GM23338 (cell line): ENCODE results near the gene TUB.

ENCODE experiments used
- EZH2 ChIP-seq: fragments of 200-600 bp; sonication (generic); IDR thresholded peaks from one replicate; pipeline ENCODE4 v1.8.0; 2017; ENCODE audit warnings: antibody characterized with exemption, mild to moderate bottlenecking, low read depth; ENCODE audit not compliant: unreplicated experiment
- POLR2AphosphoS5 ChIP-seq: IDR thresholded peaks from 2 replicates; pipeline ENCODE4 v1.6.1; 2016; ENCODE audit warnings: antibody characterized with exemption, low read depth
- ZNF331 ChIP-seq: fragments of 250-450 bp; sonication (Bioruptor Pico); IDR thresholded peaks from 2 replicates; pipeline ENCODE4 v1.5.0; 2020; ENCODE audit warnings: low read depth, mild to moderate bottlenecking, moderate library complexity
- TF ChIP-seq, protein P1 (sequence below), 2 experiments: fragments of 200-600 bp in 1 of 2; sonication (generic) in 1 of 2; conservative IDR thresholded peaks; 2 replicates each; pipeline versions ENCODE4 v1.5.1 to v1.6.1; 2016 to 2017; ENCODE audit warnings: antibody characterized with exemption in 2 of 2, low read depth in 2 of 2, mild to moderate bottlenecking in 2 of 2, moderate library complexity in 1 of 2

DNA sequence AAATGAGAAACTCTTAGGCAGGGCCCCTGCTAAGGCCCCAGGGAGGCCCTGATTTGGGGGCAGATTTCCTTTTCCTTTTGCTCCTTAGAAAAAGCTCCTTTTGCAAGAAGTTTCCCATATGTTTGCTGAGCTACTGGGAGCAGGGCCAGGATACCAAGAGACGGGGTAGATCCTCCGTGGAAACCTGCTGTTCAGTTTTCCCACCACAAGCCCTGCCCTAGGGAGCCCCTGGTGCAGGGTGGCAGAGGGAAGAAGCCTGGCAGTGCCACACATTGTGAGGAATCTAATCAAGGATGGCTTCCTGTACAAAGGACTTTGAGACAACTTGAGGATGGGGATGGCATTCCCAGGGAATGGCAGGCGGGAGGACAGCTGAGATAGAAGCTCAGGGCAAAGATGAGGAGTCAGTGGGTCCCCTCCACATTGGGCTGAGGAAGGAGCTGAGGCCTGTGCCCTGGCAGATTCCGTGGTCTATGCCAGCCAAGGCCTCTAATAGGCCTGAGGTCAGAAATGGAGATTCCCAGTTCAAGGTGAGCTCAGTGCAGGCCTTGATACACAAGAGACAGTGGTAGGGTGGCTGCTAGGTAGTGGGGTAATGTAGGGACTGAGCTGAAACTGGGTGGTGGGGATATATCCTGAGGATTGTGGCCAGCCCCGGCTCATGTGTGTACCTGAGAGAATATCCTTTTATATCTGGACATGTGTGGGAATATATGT is 15.0 kb downstream of the TUB start:
- TF ChIP-seq EZH2 (no peak), ZNF331 (no peak), POLR2AphosphoS5 (no peak)
- TF ChIP-seq, protein P1, sequence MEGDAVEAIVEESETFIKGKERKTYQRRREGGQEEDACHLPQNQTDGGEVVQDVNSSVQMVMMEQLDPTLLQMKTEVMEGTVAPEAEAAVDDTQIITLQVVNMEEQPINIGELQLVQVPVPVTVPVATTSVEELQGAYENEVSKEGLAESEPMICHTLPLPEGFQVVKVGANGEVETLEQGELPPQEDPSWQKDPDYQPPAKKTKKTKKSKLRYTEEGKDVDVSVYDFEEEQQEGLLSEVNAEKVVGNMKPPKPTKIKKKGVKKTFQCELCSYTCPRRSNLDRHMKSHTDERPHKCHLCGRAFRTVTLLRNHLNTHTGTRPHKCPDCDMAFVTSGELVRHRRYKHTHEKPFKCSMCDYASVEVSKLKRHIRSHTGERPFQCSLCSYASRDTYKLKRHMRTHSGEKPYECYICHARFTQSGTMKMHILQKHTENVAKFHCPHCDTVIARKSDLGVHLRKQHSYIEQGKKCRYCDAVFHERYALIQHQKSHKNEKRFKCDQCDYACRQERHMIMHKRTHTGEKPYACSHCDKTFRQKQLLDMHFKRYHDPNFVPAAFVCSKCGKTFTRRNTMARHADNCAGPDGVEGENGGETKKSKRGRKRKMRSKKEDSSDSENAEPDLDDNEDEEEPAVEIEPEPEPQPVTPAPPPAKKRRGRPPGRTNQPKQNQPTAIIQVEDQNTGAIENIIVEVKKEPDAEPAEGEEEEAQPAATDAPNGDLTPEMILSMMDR (conservative IDR thresholded peaks at IDR 0.05; ENCODE audit: low read depth in 2 of 2), result no peak
